ENCODE results near the gene PCCA. TPM values are rescaled to one million over a fixed set of nuclear protein-coding genes. Genes with fewer than 3 reads are reported as not detected.

Gene PCCA
- total RNA-seq, 3 donors from 2014 or later = 46.6 to 69.8 (median 64.7) TPM

- Histone ChIP-seq H3K36me3 (no peaks in the 10 kb centered on the region), H3K4me1 (no peaks in the 10 kb centered on the region), H3K9me3 (no peaks in the 10 kb centered on the region), H3K4me3 (no peak overlapping the region), H3K27me3 (no peaks in the 10 kb centered on the region), H3K27ac (no peak overlapping the region)
- intact Hi-C loops (cut with DNase I; ENCODE audit: low total_unique reads) = no loop called here
- no peak for TF ChIP-seq POLR2AphosphoS5 (IDR thresholded peaks at IDR 0.05)
- DNase-seq (ENCODE audit: low spot score in 2 of 2) = no peak
Measured at GRCh38 chr13:100397627-100398026, 308.7 kb downstream of the PCCA start.

GRCh38 chr13:100398360-100398759 is 309.5 kb downstream of the PCCA start:
- no peaks in the 10 kb centered on the region for H3K36me3 ChIP-seq
- intact Hi-C loops (cut with DNase I; ENCODE audit: low total_unique reads) = no loop called here
- no peak for DNase-seq (ENCODE audit: low spot score in 2 of 2)
- TF ChIP-seq CTCF (IDR thresholded peaks at IDR 0.05) = no peak
- no peak for TF ChIP-seq POLR2AphosphoS5 (IDR thresholded peaks at IDR 0.05)
- no peak for TF ChIP-seq POLR2A (IDR thresholded peaks at IDR 0.05)
- H3K4me3 ChIP-seq = no peak overlapping the region
- no peak overlapping the region for H3K27ac ChIP-seq
- peaks cover under 1 to 4% of the 10 kb centered on the region in 2 donors for H3K9me3 ChIP-seq
- no peaks in the 10 kb centered on the region for H3K27me3 ChIP-seq
- no peaks in the 10 kb centered on the region for H3K4me1 ChIP-seq

- intact Hi-C loops (cut with DNase I; ENCODE audit: low total_unique reads) = no loop called here
- no peaks in the 10 kb centered on the region for H3K36me3 ChIP-seq
- no peak for TF ChIP-seq CTCF (IDR thresholded peaks at IDR 0.05)
- no peak for TF ChIP-seq POLR2AphosphoS5 (IDR thresholded peaks at IDR 0.05)
- TF ChIP-seq POLR2A (IDR thresholded peaks at IDR 0.05) = no peak
- no peaks in the 10 kb centered on the region for H3K27me3 ChIP-seq
- peaks cover 4 to 14% of the 10 kb centered on the region in 2 donors for H3K9me3 ChIP-seq
- DNase-seq (ENCODE audit: low spot score in 2 of 2) = no peak
- no peaks in the 10 kb centered on the region for H3K4me1 ChIP-seq
- no peak overlapping the region for H3K4me3 ChIP-seq
- H3K27ac ChIP-seq = no peak overlapping the region
Measured at GRCh38 chr13:100399455-100399854, 310.6 kb downstream of the PCCA start.

GRCh38 chr13:100403675-100404074 is 314.8 kb downstream of the PCCA start:
- H3K27me3 ChIP-seq = no peaks in the 10 kb centered on the region
- TF ChIP-seq CTCF (IDR thresholded peaks at IDR 0.05) = no peak
- no peak for TF ChIP-seq POLR2AphosphoS5 (IDR thresholded peaks at IDR 0.05)
- TF ChIP-seq POLR2A (IDR thresholded peaks at IDR 0.05) = no peak
- H3K27ac ChIP-seq = no peak overlapping the region
- H3K9me3 ChIP-seq = peaks cover 25 to 49% of the 10 kb centered on the region in 2 donors
- no peaks in the 10 kb centered on the region for H3K4me1 ChIP-seq
- intact Hi-C loops (cut with DNase I; ENCODE audit: low total_unique reads) = no loop called here
- DNase-seq (ENCODE audit: low spot score in 2 of 2) = no peak
- H3K4me3 ChIP-seq = no peak overlapping the region
- no peaks in the 10 kb centered on the region for H3K36me3 ChIP-seq

GRCh38 chr13:100409132-100409531 is 320.2 kb downstream of the PCCA start:
- intact Hi-C loops (cut with DNase I; ENCODE audit: low total_unique reads) = no loop called here
- peaks cover 42 to 70% of the 10 kb centered on the region in 2 donors for H3K9me3 ChIP-seq
- DNase-seq (ENCODE audit: low spot score in 2 of 2) = no peak
- H3K27ac ChIP-seq = no peak overlapping the region
- no peaks in the 10 kb centered on the region for H3K36me3 ChIP-seq
- H3K4me1 ChIP-seq = no peaks in the 10 kb centered on the region
- no peak overlapping the region for H3K4me3 ChIP-seq
- TF ChIP-seq POLR2AphosphoS5 (IDR thresholded peaks at IDR 0.05) (no peak), POLR2A (IDR thresholded peaks at IDR 0.05) (no peak), CTCF (IDR thresholded peaks at IDR 0.05) (no peak)
- no peaks in the 10 kb centered on the region for H3K27me3 ChIP-seq

GRCh38 chr13:100423375-100423774 is 334.5 kb downstream of the PCCA start:
- Histone ChIP-seq H3K4me3 (no peak overlapping the region), H3K4me1 (no peaks in the 10 kb centered on the region), H3K27ac (no peak overlapping the region), H3K36me3 (no peaks in the 10 kb centered on the region), H3K27me3 (no peaks in the 10 kb centered on the region), H3K9me3 (no peaks in the 10 kb centered on the region)
- TF ChIP-seq POLR2AphosphoS5 (IDR thresholded peaks at IDR 0.05) = no peak
- TF ChIP-seq CTCF (IDR thresholded peaks at IDR 0.05) = no peak
- no peak for TF ChIP-seq POLR2A (IDR thresholded peaks at IDR 0.05)
- DNase-seq (ENCODE audit: low spot score in 2 of 2) = no peak
- intact Hi-C loops (cut with DNase I; ENCODE audit: low total_unique reads) = no loop called here

Data from breast epithelium (tissue), 4 donors.